Measurements from ENCODE around the gene LUC7L.
A peak's percentile ranks its signal among the peaks of the same experiment; 100 is the strongest.

Gene LUC7L

DNA sequence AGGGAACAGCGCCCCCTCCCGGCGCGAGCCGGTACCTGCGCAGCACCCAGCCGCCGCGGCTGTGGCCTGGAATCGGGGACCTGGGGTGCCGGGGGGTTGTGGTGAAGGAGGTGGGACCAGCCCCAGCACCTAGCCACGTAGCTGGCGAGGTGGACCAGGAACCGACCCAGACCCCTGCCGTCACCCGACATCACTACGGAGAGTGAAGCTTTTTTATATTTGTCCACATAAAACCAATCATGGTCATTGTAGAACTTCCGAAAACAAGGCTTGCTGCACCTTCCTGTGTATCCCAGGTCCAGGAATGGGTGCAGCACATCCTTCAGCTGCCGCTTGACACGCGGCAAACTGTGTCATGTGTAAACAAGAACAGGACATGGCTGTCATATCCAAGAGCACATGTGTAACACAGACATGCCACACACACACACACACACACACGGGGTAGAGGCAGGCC lies 47.7 kb downstream of the LUC7L start:
- Histone ChIP-seq H3K4me1 (ENCODE audit: control insufficient read depth in 1 of 2, insufficient read depth in 1 of 2, low read depth in 1 of 2, low read length in 1 of 2) (peaks cover 6 to 16% of the 10 kb centered on the region in 2 experiments), H3K4me3 (ENCODE audit: low read depth in 1 of 2, low read length in 1 of 2) (peak overlapping the region in 1 of 2 experiments; percentile 53), H3K9me3 (no peaks in the 10 kb centered on the region), H3K27ac (no peak overlapping the region), H3K36me3 (peaks cover 15% of the 10 kb centered on the region), H3K27me3 (peaks cover 53% of the 10 kb centered on the region)
- TF ChIP-seq, protein P1, sequence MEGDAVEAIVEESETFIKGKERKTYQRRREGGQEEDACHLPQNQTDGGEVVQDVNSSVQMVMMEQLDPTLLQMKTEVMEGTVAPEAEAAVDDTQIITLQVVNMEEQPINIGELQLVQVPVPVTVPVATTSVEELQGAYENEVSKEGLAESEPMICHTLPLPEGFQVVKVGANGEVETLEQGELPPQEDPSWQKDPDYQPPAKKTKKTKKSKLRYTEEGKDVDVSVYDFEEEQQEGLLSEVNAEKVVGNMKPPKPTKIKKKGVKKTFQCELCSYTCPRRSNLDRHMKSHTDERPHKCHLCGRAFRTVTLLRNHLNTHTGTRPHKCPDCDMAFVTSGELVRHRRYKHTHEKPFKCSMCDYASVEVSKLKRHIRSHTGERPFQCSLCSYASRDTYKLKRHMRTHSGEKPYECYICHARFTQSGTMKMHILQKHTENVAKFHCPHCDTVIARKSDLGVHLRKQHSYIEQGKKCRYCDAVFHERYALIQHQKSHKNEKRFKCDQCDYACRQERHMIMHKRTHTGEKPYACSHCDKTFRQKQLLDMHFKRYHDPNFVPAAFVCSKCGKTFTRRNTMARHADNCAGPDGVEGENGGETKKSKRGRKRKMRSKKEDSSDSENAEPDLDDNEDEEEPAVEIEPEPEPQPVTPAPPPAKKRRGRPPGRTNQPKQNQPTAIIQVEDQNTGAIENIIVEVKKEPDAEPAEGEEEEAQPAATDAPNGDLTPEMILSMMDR (IDR thresholded peaks at IDR 0.05): peak; percentile 94

DNA sequence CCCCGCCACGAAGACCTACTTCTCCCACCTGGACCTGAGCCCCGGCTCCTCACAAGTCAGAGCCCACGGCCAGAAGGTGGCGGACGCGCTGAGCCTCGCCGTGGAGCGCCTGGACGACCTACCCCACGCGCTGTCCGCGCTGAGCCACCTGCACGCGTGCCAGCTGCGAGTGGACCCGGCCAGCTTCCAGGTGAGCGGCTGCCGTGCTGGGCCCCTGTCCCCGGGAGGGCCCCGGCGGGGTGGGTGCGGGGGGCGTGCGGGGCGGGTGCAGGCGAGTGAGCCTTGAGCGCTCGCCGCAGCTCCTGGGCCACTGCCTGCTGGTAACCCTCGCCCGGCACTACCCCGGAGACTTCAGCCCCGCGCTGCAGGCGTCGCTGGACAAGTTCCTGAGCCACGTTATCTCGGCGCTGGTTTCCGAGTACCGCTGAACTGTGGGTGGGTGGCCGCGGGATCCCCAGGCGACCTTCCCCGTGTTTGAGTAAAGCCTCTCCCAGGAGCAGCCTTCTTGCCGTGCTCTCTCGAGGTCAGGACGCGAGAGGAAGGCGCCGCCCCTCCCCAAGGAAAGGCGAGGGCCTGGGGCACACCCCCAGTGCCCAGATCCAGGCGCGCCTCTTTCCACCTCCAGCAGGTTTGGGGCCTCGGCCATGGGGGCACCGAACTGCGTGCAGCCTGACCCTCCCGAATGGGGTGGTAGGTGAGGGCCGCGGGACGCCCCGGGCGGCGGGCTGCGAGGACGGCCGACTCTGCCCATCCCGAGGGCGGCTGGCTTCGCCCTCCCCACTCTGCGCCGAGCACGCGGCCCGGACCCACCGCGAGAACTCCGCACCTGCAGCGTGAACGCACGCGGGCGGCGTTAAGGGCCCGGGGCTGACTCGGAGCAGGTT lies 48.3 kb downstream of the LUC7L start:
- Histone ChIP-seq H3K27me3 (peaks cover 58% of the 10 kb centered on the region), H3K36me3 (peaks cover 15% of the 10 kb centered on the region), H3K27ac (no peak overlapping the region), H3K4me1 (ENCODE audit: control insufficient read depth in 1 of 2, insufficient read depth in 1 of 2, low read depth in 1 of 2, low read length in 1 of 2) (peaks cover 6 to 16% of the 10 kb centered on the region in 2 experiments), H3K9me3 (no peaks in the 10 kb centered on the region), H3K4me3 (ENCODE audit: low read depth in 1 of 2, low read length in 1 of 2) (peak overlapping the region in 1 of 2 experiments; percentile 53)
- TF ChIP-seq, protein P1 (IDR thresholded peaks at IDR 0.05): no peak

DNA sequence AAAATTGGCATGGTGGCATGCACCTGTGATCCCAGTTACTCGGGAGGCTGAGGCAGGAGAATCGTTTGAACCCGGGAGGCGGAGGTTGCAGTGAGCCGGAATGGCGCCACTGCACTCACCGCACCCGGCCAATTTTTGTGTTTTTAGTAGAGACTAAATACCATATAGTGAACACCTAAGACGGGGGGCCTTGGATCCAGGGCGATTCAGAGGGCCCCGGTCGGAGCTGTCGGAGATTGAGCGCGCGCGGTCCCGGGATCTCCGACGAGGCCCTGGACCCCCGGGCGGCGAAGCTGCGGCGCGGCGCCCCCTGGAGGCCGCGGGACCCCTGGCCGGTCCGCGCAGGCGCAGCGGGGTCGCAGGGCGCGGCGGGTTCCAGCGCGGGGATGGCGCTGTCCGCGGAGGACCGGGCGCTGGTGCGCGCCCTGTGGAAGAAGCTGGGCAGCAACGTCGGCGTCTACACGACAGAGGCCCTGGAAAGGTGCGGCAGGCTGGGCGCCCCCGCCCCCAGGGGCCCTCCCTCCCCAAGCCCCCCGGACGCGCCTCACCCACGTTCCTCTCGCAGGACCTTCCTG lies 49.1 kb downstream of the LUC7L start, which contains the start of gene HBQ1:
TSS of gene HBQ1 (plus strand) at position 359 of the 575 bp plus-strand sequence. CDS start at position 387, 28 bp downstream.
- Histone ChIP-seq H3K36me3 (peaks cover 8% of the 10 kb centered on the region), H3K9me3 (no peaks in the 10 kb centered on the region), H3K4me3 (ENCODE audit: low read depth in 1 of 2, low read length in 1 of 2) (peak within 1 kb of the TSS in 1 of 2 experiments; percentile 53), H3K27me3 (peaks cover 66% of the 10 kb centered on the region), H3K27ac (no peak within 1 kb of the TSS), H3K4me1 (ENCODE audit: control insufficient read depth in 1 of 2, insufficient read depth in 1 of 2, low read depth in 1 of 2, low read length in 1 of 2) (peaks cover 6 to 16% of the 10 kb centered on the region in 2 experiments)
- TF ChIP-seq, protein P1 (IDR thresholded peaks at IDR 0.05): no peak

DNA sequence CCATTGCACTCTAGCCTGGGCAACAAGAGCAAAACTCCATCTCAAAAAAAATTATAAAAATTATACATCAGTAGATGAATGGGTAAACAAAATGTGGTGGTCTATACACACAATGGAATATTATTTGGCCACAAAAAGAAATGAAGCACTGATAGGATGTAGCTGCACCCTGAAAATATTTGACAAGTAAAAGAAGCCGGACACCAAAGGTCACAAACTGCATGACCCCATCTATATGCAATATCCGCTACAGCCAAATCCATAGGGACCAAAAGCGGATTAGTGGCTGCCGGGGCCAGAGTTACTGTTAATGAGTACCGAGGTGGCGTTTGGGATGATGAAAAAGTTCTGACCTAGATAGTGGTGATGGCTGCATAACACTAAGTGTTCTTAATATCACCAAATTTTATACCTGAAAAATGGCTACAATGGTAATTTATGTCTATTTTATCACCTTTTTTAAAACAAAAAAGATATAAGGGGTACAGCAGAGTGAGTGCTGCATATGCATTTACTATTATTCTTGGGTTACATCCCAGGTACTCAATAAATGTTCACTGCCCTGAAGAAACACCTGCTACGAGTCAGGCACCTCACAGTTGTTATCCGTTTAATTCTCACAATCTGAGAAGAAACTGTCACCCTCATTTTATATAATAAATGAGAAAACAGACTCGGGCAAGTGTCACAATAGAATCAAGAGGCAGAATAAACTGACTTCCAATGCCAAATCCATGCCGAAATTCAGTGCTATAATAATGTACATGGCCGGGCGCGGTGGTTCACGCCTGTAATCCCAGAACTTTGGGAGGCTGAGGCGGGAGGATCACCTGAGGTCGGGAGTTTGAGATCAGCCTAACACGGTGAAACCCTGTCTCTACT lies 49.8 kb downstream of the LUC7L start:
- no peak overlapping the region for H3K4me3 ChIP-seq (ENCODE audit: low read depth in 1 of 2, low read length in 1 of 2)
- H3K4me1 ChIP-seq (ENCODE audit: control insufficient read depth in 1 of 2, insufficient read depth in 1 of 2, low read depth in 1 of 2, low read length in 1 of 2): peaks cover 6 to 16% of the 10 kb centered on the region in 2 experiments
- H3K36me3 ChIP-seq: peaks cover 1% of the 10 kb centered on the region
- peaks cover 73% of the 10 kb centered on the region for H3K27me3 ChIP-seq
- H3K27ac ChIP-seq: no peak overlapping the region
- H3K9me3 ChIP-seq: no peaks in the 10 kb centered on the region
- TF ChIP-seq, protein P1 (IDR thresholded peaks at IDR 0.05): no peak

DNA sequence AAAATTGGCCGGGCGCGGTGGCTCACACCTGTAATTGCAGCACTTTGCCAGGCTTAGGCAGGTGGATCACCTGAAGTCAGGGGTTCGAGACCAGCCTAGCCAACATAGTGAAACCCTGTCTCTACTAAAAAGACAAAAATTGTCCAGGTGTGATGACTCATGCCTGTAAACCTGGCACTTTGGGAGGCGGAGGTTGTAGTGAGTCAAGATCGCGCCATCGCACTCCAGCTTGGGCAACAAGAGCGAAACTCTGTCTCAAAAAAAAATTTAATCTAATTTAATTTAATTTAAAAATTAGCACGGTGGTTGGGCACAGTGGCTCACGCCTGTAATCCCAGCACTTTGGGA lies 50.6 kb downstream of the LUC7L start:
- TF ChIP-seq, protein P1 (IDR thresholded peaks at IDR 0.05): no peak
- peaks cover 6 to 16% of the 10 kb centered on the region in 2 experiments for H3K4me1 ChIP-seq (ENCODE audit: control insufficient read depth in 1 of 2, insufficient read depth in 1 of 2, low read depth in 1 of 2, low read length in 1 of 2)
- H3K36me3 ChIP-seq: no peaks in the 10 kb centered on the region
- H3K27ac ChIP-seq: no peak overlapping the region
- no peak overlapping the region for H3K4me3 ChIP-seq (ENCODE audit: low read depth in 1 of 2, low read length in 1 of 2)
- peaks cover 81% of the 10 kb centered on the region for H3K27me3 ChIP-seq
- H3K9me3 ChIP-seq: no peaks in the 10 kb centered on the region

Measured in neutrophil (primary cell).